DND-41 (cell line): ENCODE data around the gene ATXN1.

Experiments used
- CTCF ChIP-seq: IDR thresholded peaks from 2 replicates; pipeline ENCODE4 v1.5.1; 2012; ENCODE audit warnings: borderline replicate concordance, low read length, moderate library complexity, mild to moderate bottlenecking; ENCODE audit not compliant: poor library complexity, severe bottlenecking; ENCODE audit errors: extremely low read depth
- EZH2 ChIP-seq: IDR thresholded peaks from 3 replicates; pipeline ENCODE4 v1.6.1; 2012; ENCODE audit warnings: borderline replicate concordance, low read depth, mild to moderate bottlenecking, moderate library complexity, low read length, inconsistent platforms; ENCODE audit not compliant: severe bottlenecking

DNA sequence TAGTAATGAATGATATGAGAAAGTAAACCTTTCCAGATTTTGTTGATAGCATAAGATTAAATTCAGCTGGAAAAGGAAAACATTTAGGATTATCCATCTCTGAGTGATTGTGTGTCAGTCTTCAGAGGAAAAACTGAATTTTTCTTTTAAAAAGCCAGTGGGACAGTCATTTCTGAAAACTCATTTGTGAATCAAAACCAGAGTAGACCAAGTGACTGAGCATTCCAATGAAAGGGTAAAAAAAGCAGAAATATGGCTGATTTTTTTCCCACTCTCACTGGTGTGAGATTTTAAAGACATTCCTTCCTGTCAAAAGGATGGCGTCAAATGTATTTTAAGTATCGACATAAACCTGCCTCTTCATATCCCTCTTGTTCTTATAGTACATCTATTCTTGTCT, 308.9 kb downstream of the ATXN1 start:
- TF ChIP-seq CTCF: no peak
- TF ChIP-seq EZH2: no peak
